OCI-LY1 (cell line): Measurements from ENCODE around the gene NAALADL1.

Source experiments
- EZH2 ChIP-seq: fragments of 200-600 bp; sonication (generic), shearing (Covaris generic); IDR thresholded peaks from 2 replicates; pipeline ENCODE4 v1.8.0; 2017; ENCODE audit warnings: borderline replicate concordance, mixed run types, mild to moderate bottlenecking, antibody characterized with exemption, low read length, moderate library complexity, mixed read lengths
- TF ChIP-seq, protein P1 (sequence below): fragments of 200-600 bp; sonication (generic), shearing (Covaris generic); IDR thresholded peaks from 2 replicates; pipeline ENCODE4 v1.5.1; 2017; ENCODE audit warnings: mild to moderate bottlenecking, antibody characterized with exemption, low read length, moderate library complexity, mixed read lengths

DNA sequence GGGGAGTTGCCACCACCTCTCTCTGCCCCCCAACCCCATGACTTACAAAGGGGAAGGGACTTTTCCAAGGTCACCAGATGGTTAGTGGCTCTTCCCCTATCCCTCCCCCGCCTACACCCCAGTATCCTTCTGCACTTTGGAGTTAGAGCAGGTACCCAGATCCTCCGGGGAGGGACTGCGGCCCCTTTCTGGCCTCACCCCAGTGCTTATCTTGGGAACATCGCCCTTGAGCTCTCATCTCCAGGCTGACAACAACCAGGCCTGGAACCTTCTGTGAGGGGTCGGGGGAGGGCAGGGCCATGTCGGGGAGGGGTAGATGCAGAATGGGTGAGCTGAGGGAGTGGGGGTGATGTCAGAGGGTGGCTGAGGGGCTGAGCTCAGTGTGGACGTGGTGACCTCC lies 7.5 kb upstream of the NAALADL1 start:
- TF ChIP-seq, protein P1, sequence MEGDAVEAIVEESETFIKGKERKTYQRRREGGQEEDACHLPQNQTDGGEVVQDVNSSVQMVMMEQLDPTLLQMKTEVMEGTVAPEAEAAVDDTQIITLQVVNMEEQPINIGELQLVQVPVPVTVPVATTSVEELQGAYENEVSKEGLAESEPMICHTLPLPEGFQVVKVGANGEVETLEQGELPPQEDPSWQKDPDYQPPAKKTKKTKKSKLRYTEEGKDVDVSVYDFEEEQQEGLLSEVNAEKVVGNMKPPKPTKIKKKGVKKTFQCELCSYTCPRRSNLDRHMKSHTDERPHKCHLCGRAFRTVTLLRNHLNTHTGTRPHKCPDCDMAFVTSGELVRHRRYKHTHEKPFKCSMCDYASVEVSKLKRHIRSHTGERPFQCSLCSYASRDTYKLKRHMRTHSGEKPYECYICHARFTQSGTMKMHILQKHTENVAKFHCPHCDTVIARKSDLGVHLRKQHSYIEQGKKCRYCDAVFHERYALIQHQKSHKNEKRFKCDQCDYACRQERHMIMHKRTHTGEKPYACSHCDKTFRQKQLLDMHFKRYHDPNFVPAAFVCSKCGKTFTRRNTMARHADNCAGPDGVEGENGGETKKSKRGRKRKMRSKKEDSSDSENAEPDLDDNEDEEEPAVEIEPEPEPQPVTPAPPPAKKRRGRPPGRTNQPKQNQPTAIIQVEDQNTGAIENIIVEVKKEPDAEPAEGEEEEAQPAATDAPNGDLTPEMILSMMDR, result no peak
- TF ChIP-seq EZH2, result no peak
